Measurements from ENCODE around the gene FRG2. TPM values are rescaled to one million over a fixed set of nuclear protein-coding genes. Genes with fewer than 3 reads are reported as not detected.
"Not testable (repeated sequence)": the region's sequence is repeated elsewhere in the genome, so short reads cannot be mapped to it uniquely, and the experiment has no call there.

The FRG2 gene
- total RNA-seq, 1 donor, result not detected

DNA sequence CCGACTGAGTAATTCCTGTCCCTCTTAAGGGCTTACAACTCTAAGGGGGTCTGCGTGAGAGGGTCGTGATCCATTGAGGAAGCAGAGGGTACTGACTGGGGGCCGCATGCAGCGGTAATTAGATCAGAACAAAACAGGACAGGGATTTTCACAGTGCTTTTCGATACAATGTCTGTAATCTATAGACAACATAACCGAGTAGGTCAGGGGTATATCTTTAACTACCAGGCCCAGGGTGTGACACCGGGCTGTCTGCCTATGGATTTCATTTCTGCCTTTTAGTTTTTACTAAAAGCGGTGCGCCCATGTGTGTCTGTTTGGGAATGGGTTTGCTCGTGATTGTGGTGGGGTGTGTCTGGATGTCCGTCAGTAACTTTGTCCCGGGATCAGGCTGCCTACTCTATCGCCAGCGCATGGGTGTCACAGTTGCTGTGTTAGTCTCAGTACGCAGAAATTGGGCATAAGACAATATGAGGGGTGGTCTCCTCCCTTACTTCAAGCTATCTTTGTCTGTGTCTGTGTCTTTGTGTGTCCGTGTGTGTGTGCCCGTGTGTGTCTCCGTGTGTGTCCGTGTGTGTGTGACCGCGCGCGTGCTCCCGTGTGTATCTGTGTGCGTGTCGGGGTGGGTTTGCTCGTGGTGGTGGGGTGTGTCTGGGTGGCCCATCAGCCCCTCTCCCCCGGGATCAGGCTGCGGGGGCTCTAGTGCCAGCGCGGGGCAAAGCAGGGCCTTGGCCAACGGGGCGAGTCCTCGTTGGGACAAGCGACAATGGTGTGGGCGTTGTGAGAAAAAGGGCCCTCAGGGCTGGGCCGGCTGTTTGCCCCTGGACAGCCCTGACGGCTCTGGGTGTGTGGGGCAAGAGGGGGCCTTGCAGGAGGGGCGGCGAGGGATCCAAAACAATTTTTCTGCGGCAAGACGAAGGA, 10.4 kb downstream of the FRG2 start:
- H3K9me3 ChIP-seq (ENCODE audit: low read depth, low read length), result no peaks in the 10 kb centered on the region
- peaks cover 70% of the 10 kb centered on the region for H3K27me3 ChIP-seq (ENCODE audit: insufficient read depth, low read length)
- TF ChIP-seq, protein P1, sequence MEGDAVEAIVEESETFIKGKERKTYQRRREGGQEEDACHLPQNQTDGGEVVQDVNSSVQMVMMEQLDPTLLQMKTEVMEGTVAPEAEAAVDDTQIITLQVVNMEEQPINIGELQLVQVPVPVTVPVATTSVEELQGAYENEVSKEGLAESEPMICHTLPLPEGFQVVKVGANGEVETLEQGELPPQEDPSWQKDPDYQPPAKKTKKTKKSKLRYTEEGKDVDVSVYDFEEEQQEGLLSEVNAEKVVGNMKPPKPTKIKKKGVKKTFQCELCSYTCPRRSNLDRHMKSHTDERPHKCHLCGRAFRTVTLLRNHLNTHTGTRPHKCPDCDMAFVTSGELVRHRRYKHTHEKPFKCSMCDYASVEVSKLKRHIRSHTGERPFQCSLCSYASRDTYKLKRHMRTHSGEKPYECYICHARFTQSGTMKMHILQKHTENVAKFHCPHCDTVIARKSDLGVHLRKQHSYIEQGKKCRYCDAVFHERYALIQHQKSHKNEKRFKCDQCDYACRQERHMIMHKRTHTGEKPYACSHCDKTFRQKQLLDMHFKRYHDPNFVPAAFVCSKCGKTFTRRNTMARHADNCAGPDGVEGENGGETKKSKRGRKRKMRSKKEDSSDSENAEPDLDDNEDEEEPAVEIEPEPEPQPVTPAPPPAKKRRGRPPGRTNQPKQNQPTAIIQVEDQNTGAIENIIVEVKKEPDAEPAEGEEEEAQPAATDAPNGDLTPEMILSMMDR (IDR thresholded peaks at IDR 0.05; ENCODE audit: extremely low read depth, low read depth, low read length), result no peak
- H3K36me3 ChIP-seq (ENCODE audit: insufficient read depth, low read length), result no peaks in the 10 kb centered on the region
- H4K20me1 ChIP-seq (ENCODE audit: insufficient read depth, low read length), result no peaks in the 10 kb centered on the region
- H3K4me3 ChIP-seq (ENCODE audit: insufficient read depth, low read length), result no peak overlapping the region
- H3K79me2 ChIP-seq (ENCODE audit: insufficient read depth, low read length), result no peaks in the 10 kb centered on the region
- no peak overlapping the region for H3K4me2 ChIP-seq (ENCODE audit: insufficient read depth, low read length)
- no peak overlapping the region for H3K27ac ChIP-seq (ENCODE audit: low read depth, low read length)
- peak; percentile 76 for DNase-seq (ENCODE audit: insufficient read length, low spot score, missing footprints)
- H3K4me1 ChIP-seq (ENCODE audit: insufficient read depth, low read length), result no peaks in the 10 kb centered on the region
- no peak overlapping the region for H2AFZ ChIP-seq (ENCODE audit: low read length)

DNA sequence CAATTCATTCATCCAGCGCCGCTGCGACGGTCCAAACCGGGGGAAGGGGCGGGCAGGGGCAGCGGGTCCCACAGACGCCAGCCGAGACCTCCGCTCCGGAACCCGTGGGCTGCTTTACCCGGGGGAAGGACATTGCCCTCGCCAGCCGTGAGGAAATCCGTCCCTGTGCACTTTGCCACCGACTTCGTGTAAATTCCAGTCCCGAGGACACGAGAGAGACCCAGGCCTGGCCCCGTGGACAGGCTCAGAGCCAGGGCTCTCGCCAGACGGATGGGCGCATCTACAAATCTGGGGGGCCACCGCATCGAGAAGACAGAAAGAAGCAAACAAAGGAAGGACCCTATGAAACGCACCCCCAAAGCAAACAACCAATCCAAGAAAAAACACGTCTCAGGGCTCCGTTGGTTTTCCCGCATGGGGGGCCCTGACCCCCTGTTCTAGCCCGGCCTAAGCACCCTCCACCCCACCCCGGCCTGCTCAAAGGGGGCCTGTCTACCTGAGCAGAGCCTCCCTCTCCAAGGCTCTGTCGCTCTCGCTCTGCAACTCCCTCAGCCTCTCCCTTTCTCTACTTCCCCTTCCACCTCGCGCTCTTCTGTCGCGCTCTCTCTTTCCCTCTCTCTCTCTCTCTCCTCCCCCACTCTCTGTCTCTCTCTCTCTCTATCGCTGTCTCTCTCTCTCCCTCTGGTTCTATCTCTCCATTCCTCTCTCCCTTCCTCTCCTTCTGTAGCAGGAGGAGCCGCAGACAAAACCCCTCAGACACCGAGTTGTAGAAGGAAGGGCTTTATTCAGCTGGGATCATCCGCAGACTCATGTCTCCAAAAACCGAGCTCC, 11.3 kb downstream of the FRG2 start:
- Histone ChIP-seq H3K27me3 (ENCODE audit: insufficient read depth, low read length) (peaks cover 64% of the 10 kb centered on the region), H3K4me1 (ENCODE audit: insufficient read depth, low read length) (no peaks in the 10 kb centered on the region), H3K79me2 (ENCODE audit: insufficient read depth, low read length) (no peaks in the 10 kb centered on the region), H2AFZ (ENCODE audit: low read length) (no peak overlapping the region), H3K27ac (ENCODE audit: low read depth, low read length) (no peak overlapping the region), H3K4me2 (ENCODE audit: insufficient read depth, low read length) (no peak overlapping the region), H3K4me3 (ENCODE audit: insufficient read depth, low read length) (no peak overlapping the region), H4K20me1 (ENCODE audit: insufficient read depth, low read length) (no peaks in the 10 kb centered on the region), H3K9me3 (ENCODE audit: low read depth, low read length) (no peaks in the 10 kb centered on the region), H3K36me3 (ENCODE audit: insufficient read depth, low read length) (no peaks in the 10 kb centered on the region)
- DNase-seq (ENCODE audit: insufficient read length, low spot score, missing footprints), result no peak
- TF ChIP-seq, protein P1 (IDR thresholded peaks at IDR 0.05; ENCODE audit: extremely low read depth, low read depth, low read length), result no peak

DNA sequence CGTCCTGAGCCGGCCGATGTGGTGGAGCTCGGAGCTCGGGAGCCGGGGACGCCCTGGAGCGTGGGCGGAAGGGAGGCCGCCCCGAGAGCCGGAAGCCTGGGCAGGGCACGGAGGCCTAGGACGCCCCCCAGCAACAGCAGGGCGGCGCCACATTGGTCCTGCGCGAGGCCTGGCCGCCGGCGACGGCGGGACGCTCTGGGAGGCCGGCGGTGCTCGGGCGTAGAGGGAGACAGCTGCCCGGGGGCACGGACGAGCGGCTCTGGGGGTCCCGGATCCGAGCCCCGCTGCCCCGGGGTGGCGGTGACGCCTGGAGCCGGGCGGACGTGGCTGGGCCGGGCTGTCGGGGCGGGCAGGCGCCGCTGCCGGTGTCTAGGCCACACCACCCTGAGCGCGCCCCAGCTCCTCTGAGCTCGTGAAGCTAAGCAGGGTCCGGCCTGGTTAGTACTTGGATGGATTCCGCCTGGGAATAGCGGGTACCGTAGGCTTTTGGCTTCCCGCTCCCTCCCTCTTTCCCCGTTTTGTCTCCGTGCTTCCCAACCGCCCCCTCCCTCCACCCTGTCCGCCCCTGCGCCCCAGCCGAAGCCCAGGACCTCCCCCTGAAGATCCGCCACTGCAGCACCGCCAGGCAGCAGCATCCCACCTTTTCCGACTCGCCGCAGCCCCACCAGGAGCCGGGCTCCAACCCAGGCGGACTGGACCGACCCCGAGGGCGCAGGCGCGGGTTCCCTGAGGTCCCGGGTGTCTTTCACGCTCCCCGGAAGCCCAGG, 12.1 kb downstream of the FRG2 start:
- no peak overlapping the region for H2AFZ ChIP-seq (ENCODE audit: low read length)
- no peaks in the 10 kb centered on the region for H3K36me3 ChIP-seq (ENCODE audit: insufficient read depth, low read length)
- DNase-seq (ENCODE audit: insufficient read length, low spot score, missing footprints), result peak; percentile 82
- no peaks in the 10 kb centered on the region for H3K4me1 ChIP-seq (ENCODE audit: insufficient read depth, low read length)
- H3K27me3 ChIP-seq (ENCODE audit: insufficient read depth, low read length), result peaks cover 56% of the 10 kb centered on the region
- no peak overlapping the region for H3K27ac ChIP-seq (ENCODE audit: low read depth, low read length)
- no peaks in the 10 kb centered on the region for H3K79me2 ChIP-seq (ENCODE audit: insufficient read depth, low read length)
- TF ChIP-seq, protein P1 (IDR thresholded peaks at IDR 0.05; ENCODE audit: extremely low read depth, low read depth, low read length), result no peak
- no peaks in the 10 kb centered on the region for H4K20me1 ChIP-seq (ENCODE audit: insufficient read depth, low read length)
- H3K4me3 ChIP-seq (ENCODE audit: insufficient read depth, low read length), result peak overlapping the region; percentile 33
- H3K9me3 ChIP-seq (ENCODE audit: low read depth, low read length), result no peaks in the 10 kb centered on the region
- peak overlapping the region; percentile 39 for H3K4me2 ChIP-seq (ENCODE audit: insufficient read depth, low read length)

DNA sequence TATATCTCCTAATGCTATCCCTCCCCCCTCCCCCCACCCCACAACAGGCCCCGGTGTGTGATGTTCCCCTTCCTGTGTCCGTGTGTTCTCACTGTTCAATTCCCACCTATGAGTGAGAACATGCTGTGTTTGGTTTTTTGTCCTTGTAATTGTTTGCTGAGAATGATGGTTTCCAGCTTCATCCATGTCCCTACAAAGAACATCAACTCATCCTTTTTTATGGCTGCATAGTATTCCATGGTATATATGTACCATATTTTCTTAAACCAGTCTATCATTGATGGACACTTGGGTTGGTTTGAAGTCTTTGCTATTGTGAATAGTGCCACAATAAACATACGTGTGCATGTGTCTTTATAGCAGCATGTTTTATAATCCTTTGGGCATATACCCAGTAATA, 37.1 kb downstream of the FRG2 start:
- H3K9me3 ChIP-seq (ENCODE audit: low read depth, low read length); H3K4me2 ChIP-seq (ENCODE audit: insufficient read depth, low read length); H3K27me3 ChIP-seq (ENCODE audit: insufficient read depth, low read length); DNase-seq (ENCODE audit: insufficient read length, low spot score, missing footprints); H3K4me1 ChIP-seq (ENCODE audit: insufficient read depth, low read length); H3K79me2 ChIP-seq (ENCODE audit: insufficient read depth, low read length); H3K4me3 ChIP-seq (ENCODE audit: insufficient read depth, low read length); H3K27ac ChIP-seq (ENCODE audit: low read depth, low read length); H2AFZ ChIP-seq (ENCODE audit: low read length); H4K20me1 ChIP-seq (ENCODE audit: insufficient read depth, low read length); H3K36me3 ChIP-seq (ENCODE audit: insufficient read depth, low read length): not testable (repeated sequence)
